RCC 7860 (cell line): ENCODE results near the gene INTS2.
"Not testable (repeated sequence)": the region's sequence is repeated elsewhere in the genome, so short reads cannot be mapped to it uniquely, and the experiment has no call there.

ENCODE experiments used
- DNase-seq: peaks from one replicate; pipeline ENCODE4 v3.0.0-alpha.2; 2015; ENCODE audit warnings: low spot score
- FAIRE-seq: peaks from 2 replicates; lab custom pipeline; 2012; peaks lifted over from hg19 to GRCh38; lab: Jason Lieb, UNC

The INTS2 gene

GRCh38 chr17:61895391-61895790 is 32.4 kb downstream of the INTS2 start:
- FAIRE-seq (no peak), DNase-seq (no peak)

- DNase-seq, result not testable (repeated sequence)
Measured at GRCh38 chr17:61894310-61894709, 33.5 kb downstream of the INTS2 start.

GRCh38 chr17:61887733-61888132 is 40.0 kb downstream of the INTS2 start:
- DNase-seq, FAIRE-seq: not testable (repeated sequence)

More at GRCh38 chr17:61894310-61894709, 33.5 kb downstream of the INTS2 start:
- not testable (repeated sequence) for FAIRE-seq

GRCh38 chr17:61885865-61886264 is 41.9 kb downstream of the INTS2 start:
- peak; percentile 35 for DNase-seq
- not testable (repeated sequence) for FAIRE-seq

- DNase-seq (no peak), FAIRE-seq (no peak)
Measured at GRCh38 chr17:61884864-61885263, 42.9 kb downstream of the INTS2 start.

GRCh38 chr17:61880589-61881102 is 47.1 kb downstream of the INTS2 start:
- FAIRE-seq, result no peak
- no peak for DNase-seq

GRCh38 chr17:61878984-61879612 is 48.7 kb downstream of the INTS2 start:
- FAIRE-seq, result no peak

GRCh38 chr17:61878520-61878919 is 49.3 kb downstream of the INTS2 start:
- no peak for DNase-seq
- FAIRE-seq, result no peak

More at GRCh38 chr17:61878984-61879612, 48.7 kb downstream of the INTS2 start:
- no peak for DNase-seq

- DNase-seq, result no peak
- no peak for FAIRE-seq
Measured at GRCh38 chr17:61877837-61878236, 49.9 kb downstream of the INTS2 start.

- FAIRE-seq, result no peak
- no peak for DNase-seq
Measured at GRCh38 chr17:61875804-61876203, 52.0 kb downstream of the INTS2 start.

GRCh38 chr17:61875285-61875684 is 52.5 kb downstream of the INTS2 start:
- FAIRE-seq, result no peak
- DNase-seq, result no peak

- DNase-seq (no peak), FAIRE-seq (no peak)
Measured at GRCh38 chr17:61874075-61874474, 53.7 kb downstream of the INTS2 start.

GRCh38 chr17:61872099-61872498 is 55.7 kb downstream of the INTS2 start:
- DNase-seq (no peak), FAIRE-seq (no peak)

- DNase-seq, result no peak
- FAIRE-seq, result no peak
Measured at GRCh38 chr17:61869138-61869537, 58.6 kb downstream of the INTS2 start.

GRCh38 chr17:61868074-61868473 is 59.7 kb downstream of the INTS2 start:
- no peak for DNase-seq
- no peak for FAIRE-seq

GRCh38 chr17:61867033-61867432 is 60.7 kb downstream of the INTS2 start:
- FAIRE-seq, result no peak
- no peak for DNase-seq

GRCh38 chr17:61863801-61864126 is 64.0 kb downstream of the INTS2 start:
- DNase-seq (no peak), FAIRE-seq (no peak)

- FAIRE-seq (peak; percentile 92), DNase-seq (peak; percentile 81)
Measured at GRCh38 chr17:61862975-61863800, 64.6 kb downstream of the INTS2 start, which contains the start of gene BRIP1. BRIP1 (minus strand) TSS chr17:61863528; CDS start chr17:61861539, 1,989 bp downstream.

- FAIRE-seq (no peak), DNase-seq (peak; percentile 60)
Measured at GRCh38 chr17:61862105-61862574, 65.6 kb downstream of the INTS2 start.

- FAIRE-seq, DNase-seq: not testable (repeated sequence)
Measured at GRCh38 chr17:61860397-61860796, 67.4 kb downstream of the INTS2 start.

GRCh38 chr17:61856035-61856434 is 71.7 kb downstream of the INTS2 start:
- FAIRE-seq, result no peak

GRCh38 chr17:61852857-61853256 is 74.9 kb downstream of the INTS2 start:
- no peak for DNase-seq
- FAIRE-seq, result no peak

More at GRCh38 chr17:61856035-61856434, 71.7 kb downstream of the INTS2 start:
- no peak for DNase-seq
